Astrocyte (in vitro differentiated cells and primary cell): ENCODE measurements around the gene TMEM233. TPM values are rescaled to one million over a fixed set of nuclear protein-coding genes. Genes with fewer than 3 reads are reported as not detected.
"Not testable (repeated sequence)": the region's sequence is repeated elsewhere in the genome, so short reads cannot be mapped to it uniquely, and the experiment has no call there.

Source experiments
- DNase-seq: peaks from one replicate; pipeline ENCODE4 v3.0.0-alpha.2; 2010; ENCODE audit warnings: low read depth
- FAIRE-seq: peaks from 2 replicates; lab custom pipeline; 2011; peaks lifted over from hg19 to GRCh38; lab: Jason Lieb, UNC
- H2AFZ ChIP-seq: 2 replicates; pipeline ENCODE4 v1.6.0; 2012; ENCODE audit warnings: low read depth, low read length, inconsistent platforms
- H3K27ac ChIP-seq: 2 replicates; pipeline ENCODE4 v1.5.1; 2011; ENCODE audit warnings: low read depth, low read length, inconsistent platforms
- H3K27me3 ChIP-seq: 2 replicates; pipeline ENCODE4 v1.6.0; 2011; ENCODE audit warnings: low read length, inconsistent platforms; ENCODE audit not compliant: insufficient read depth
- H3K36me3 ChIP-seq: 2 replicates; pipeline ENCODE4 v1.5.1; 2011; ENCODE audit warnings: low read length, inconsistent platforms; ENCODE audit not compliant: insufficient read depth
- H3K4me1 ChIP-seq: 2 replicates; pipeline ENCODE4 v1.5.1; 2011; ENCODE audit warnings: low read length, inconsistent platforms; ENCODE audit not compliant: insufficient read depth
- H3K4me2 ChIP-seq: 2 replicates; pipeline ENCODE4 v1.6.0; 2012; ENCODE audit warnings: low read length, inconsistent platforms
- H3K4me3 ChIP-seq: 2 replicates; pipeline ENCODE4 v1.5.1; 2011; ENCODE audit warnings: low read depth, mild to moderate bottlenecking, low read length, inconsistent platforms; ENCODE audit not compliant: insufficient read depth
- H3K79me2 ChIP-seq: 2 replicates; pipeline ENCODE4 v1.6.0; 2012; ENCODE audit warnings: mild to moderate bottlenecking, low read length, inconsistent platforms; ENCODE audit not compliant: insufficient read depth
- H3K9ac ChIP-seq: 2 replicates; pipeline ENCODE4 v1.6.0; 2012; ENCODE audit warnings: mild to moderate bottlenecking, low read length, inconsistent platforms
- H3K9me3 ChIP-seq: 2 replicates; pipeline ENCODE4 v1.5.1; 2012; ENCODE audit warnings: low read depth, mild to moderate bottlenecking, low read length, inconsistent platforms; ENCODE audit not compliant: insufficient read depth
- H4K20me1 ChIP-seq: 2 replicates; pipeline ENCODE4 v1.6.0; 2012; ENCODE audit warnings: low read length, inconsistent platforms; ENCODE audit not compliant: insufficient read depth
- H3K27ac Mint-ChIP-seq: one replicate; pipeline ENCODE4 v1.8.0; 2021; ENCODE audit warnings: mild to moderate bottlenecking, mixed read lengths; ENCODE audit not compliant: unreplicated experiment
- H3K27me3 Mint-ChIP-seq: one replicate; pipeline ENCODE4 v1.8.0; 2021; ENCODE audit warnings: low read depth, mixed read lengths; ENCODE audit not compliant: unreplicated experiment
- H3K36me3 Mint-ChIP-seq: one replicate; pipeline ENCODE4 v1.8.0; 2021; ENCODE audit warnings: low read depth, mixed read lengths; ENCODE audit not compliant: unreplicated experiment
- H3K4me1 Mint-ChIP-seq: one replicate; pipeline ENCODE4 v1.8.0; 2021; ENCODE audit warnings: low read depth, mixed read lengths; ENCODE audit not compliant: unreplicated experiment
- H3K4me3 Mint-ChIP-seq: one replicate; pipeline ENCODE4 v1.8.0; 2021; ENCODE audit warnings: mild to moderate bottlenecking, moderate library complexity, mixed read lengths; ENCODE audit not compliant: unreplicated experiment
- H3K9me3 Mint-ChIP-seq: one replicate; pipeline ENCODE4 v1.8.0; 2021; ENCODE audit warnings: mild to moderate bottlenecking, mixed read lengths; ENCODE audit not compliant: unreplicated experiment
- EZH2 ChIP-seq: IDR thresholded peaks from 2 replicates; pipeline ENCODE4 v1.6.1; 2012; ENCODE audit warnings: mild to moderate bottlenecking, low read length, inconsistent platforms; ENCODE audit not compliant: insufficient read depth
- total RNA-seq: library from RNA; stranded (reverse); gene quantifications from 2 replicates; pipeline ENCODE4 v1.2.1, GENCODE V29; 2021
- TF ChIP-seq, protein P1 (sequence below): IDR thresholded peaks from 2 replicates; pipeline ENCODE4 v1.5.1; 2011; ENCODE audit warnings: low read depth, mild to moderate bottlenecking, inconsistent platforms, low read length, moderate library complexity; ENCODE audit not compliant: insufficient read depth

The TMEM233 gene
- total RNA-seq, 1 donor from 2014 or later, result not detected

DNA sequence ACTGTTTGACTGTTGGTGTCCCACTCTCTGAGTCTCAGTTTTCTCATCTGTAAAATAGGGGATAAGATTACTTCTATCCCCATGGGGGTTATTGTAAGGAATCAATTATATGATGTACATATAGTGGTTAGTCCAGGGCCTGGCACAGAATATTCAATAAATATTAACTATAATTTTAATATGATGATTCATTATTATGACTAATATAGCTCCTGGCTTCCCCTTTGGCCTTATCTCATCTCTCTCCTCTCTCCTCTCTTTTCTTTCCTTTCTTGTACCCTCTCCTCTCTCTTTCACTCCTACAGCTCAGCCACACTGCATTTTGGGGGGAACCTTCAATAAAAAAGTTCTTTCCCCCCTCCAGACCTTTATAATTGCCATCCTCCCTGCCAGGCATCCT, 21.1 kb downstream of the TMEM233 start:
- no peak overlapping the region for H3K4me3 ChIP-seq
- no peak overlapping the region for H3K27ac ChIP-seq
- no peak overlapping the region for H2AFZ ChIP-seq
- DNase-seq (no peak), FAIRE-seq (no peak)
- Mint-ChIP-seq H3K4me3 (no peak overlapping the region), H3K9me3 (peaks cover 6% of the 10 kb centered on the region), H3K27ac (no peak overlapping the region), H3K4me1 (no peaks in the 10 kb centered on the region), H3K36me3 (no peaks in the 10 kb centered on the region), H3K27me3 (peaks cover 3% of the 10 kb centered on the region)
- no peaks in the 10 kb centered on the region for H3K27me3 ChIP-seq
- H3K79me2 ChIP-seq, result no peaks in the 10 kb centered on the region
- no peaks in the 10 kb centered on the region for H3K9me3 ChIP-seq
- no peaks in the 10 kb centered on the region for H3K4me1 ChIP-seq
- H3K36me3 ChIP-seq, result no peaks in the 10 kb centered on the region
- H3K9ac ChIP-seq, result no peak overlapping the region
- no peaks in the 10 kb centered on the region for H4K20me1 ChIP-seq
- TF ChIP-seq EZH2, result no peak
- TF ChIP-seq, protein P1, sequence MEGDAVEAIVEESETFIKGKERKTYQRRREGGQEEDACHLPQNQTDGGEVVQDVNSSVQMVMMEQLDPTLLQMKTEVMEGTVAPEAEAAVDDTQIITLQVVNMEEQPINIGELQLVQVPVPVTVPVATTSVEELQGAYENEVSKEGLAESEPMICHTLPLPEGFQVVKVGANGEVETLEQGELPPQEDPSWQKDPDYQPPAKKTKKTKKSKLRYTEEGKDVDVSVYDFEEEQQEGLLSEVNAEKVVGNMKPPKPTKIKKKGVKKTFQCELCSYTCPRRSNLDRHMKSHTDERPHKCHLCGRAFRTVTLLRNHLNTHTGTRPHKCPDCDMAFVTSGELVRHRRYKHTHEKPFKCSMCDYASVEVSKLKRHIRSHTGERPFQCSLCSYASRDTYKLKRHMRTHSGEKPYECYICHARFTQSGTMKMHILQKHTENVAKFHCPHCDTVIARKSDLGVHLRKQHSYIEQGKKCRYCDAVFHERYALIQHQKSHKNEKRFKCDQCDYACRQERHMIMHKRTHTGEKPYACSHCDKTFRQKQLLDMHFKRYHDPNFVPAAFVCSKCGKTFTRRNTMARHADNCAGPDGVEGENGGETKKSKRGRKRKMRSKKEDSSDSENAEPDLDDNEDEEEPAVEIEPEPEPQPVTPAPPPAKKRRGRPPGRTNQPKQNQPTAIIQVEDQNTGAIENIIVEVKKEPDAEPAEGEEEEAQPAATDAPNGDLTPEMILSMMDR, result no peak
- no peak overlapping the region for H3K4me2 ChIP-seq

DNA sequence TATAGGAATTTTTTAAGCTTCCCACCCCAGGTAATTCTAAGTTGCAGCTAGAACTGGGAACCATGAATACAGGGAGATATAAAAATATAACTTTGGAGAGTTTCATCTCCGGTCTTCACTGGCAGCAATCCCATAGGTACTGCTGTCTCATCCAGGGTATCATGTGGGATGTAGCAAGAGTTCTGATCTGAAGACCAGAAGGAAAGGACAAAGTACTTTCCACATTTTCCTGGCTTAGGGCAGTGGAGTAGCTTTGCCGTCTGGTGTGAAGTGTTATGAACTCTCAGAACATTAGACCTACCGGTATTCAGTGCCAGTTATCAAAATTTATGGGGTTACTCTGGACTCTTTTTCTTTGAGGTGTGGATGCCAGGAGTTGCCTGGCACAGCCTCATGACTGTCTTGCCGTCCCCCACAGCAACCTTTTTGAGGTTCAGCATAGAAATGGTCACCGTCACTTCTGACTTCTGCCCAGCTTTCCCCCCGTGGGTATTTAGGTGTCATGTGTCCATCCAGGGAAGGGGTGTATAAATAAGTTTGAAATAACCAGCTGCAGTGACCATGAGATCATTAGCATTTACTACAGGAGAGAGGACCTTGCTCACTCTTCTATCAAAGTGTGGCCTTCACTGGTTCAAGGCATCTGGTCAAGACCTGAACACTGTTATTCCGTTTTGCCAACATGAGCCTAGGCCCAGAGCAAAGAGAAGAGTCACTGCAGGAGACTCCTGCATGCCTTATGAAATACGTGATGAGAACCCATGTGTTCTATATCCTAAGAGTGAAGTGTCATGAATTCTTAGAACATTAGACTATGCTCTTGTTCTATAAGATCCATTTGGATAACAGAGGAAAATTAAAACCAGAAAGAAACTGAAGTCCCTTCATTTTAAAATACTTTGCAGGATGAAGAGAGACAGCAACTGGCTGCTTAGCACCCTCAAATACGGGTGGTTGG, 22.2 kb downstream of the TMEM233 start:
- FAIRE-seq (no peak), DNase-seq (no peak)
- Histone ChIP-seq H3K9me3 (no peaks in the 10 kb centered on the region), H3K4me2 (no peak overlapping the region), H3K27me3 (no peaks in the 10 kb centered on the region), H3K36me3 (no peaks in the 10 kb centered on the region), H3K4me3 (no peak overlapping the region), H4K20me1 (no peaks in the 10 kb centered on the region), H3K4me1 (no peaks in the 10 kb centered on the region), H3K79me2 (no peaks in the 10 kb centered on the region), H2AFZ (no peak overlapping the region), H3K9ac (no peak overlapping the region), H3K27ac (no peak overlapping the region)
- H3K27me3 Mint-ChIP-seq, result peaks cover 3% of the 10 kb centered on the region
- no peaks in the 10 kb centered on the region for H3K36me3 Mint-ChIP-seq
- H3K9me3 Mint-ChIP-seq, result peaks cover 4% of the 10 kb centered on the region
- no peaks in the 10 kb centered on the region for H3K4me1 Mint-ChIP-seq
- no peak overlapping the region for H3K27ac Mint-ChIP-seq
- TF ChIP-seq, protein P1, result no peak
- no peak for TF ChIP-seq EZH2
- no peak overlapping the region for H3K4me3 Mint-ChIP-seq

DNA sequence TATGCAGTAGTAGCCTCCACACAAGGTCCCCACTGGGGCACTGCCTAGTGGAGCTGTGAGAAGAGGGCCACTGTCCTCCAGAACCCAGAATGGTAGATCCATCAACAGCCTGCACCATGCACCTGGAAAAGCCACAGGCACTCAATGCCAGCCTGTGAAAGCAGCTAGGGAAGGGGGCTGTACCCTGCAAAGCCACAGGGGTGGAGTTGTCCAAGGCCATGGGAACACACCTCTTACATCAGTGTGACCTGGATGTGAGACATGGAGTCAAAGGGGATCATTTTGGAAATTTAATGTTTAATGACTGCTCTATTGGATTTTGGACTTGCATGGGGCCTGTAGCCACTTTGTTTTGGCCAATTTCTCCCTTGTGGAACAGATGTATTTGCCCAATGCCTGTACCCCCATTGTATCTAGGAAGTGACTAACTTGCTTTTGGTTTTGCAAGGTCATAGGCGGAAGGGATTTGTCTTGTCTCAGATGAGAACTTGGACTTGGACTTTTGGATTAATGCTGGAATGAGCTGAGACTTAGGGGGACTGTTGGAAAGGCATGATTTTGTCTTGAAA, 24.8 kb downstream of the TMEM233 start:
- not testable (repeated sequence) for H3K4me1 ChIP-seq, H3K27ac ChIP-seq, FAIRE-seq, H4K20me1 ChIP-seq, H2AFZ ChIP-seq, H3K27me3 ChIP-seq, H3K36me3 Mint-ChIP-seq, H3K9ac ChIP-seq, H3K9me3 Mint-ChIP-seq, H3K4me3 ChIP-seq, H3K9me3 ChIP-seq, H3K4me2 ChIP-seq, H3K36me3 ChIP-seq, H3K79me2 ChIP-seq, DNase-seq, H3K4me3 Mint-ChIP-seq, H3K4me1 Mint-ChIP-seq, H3K27ac Mint-ChIP-seq
- peaks cover 18% of the 10 kb centered on the region for H3K27me3 Mint-ChIP-seq
